HG03432 (cell line): ENCODE data around the gene COL3A1.

Experiments
- ATAC-seq: cut with Tn5 transposase; IDR thresholded peaks from one replicate; pipeline ENCODE4 v1.9.1; 2021; ENCODE audit warnings: mild to moderate bottlenecking, moderate library complexity; ENCODE audit not compliant: unreplicated experiment

The COL3A1 gene

DNA sequence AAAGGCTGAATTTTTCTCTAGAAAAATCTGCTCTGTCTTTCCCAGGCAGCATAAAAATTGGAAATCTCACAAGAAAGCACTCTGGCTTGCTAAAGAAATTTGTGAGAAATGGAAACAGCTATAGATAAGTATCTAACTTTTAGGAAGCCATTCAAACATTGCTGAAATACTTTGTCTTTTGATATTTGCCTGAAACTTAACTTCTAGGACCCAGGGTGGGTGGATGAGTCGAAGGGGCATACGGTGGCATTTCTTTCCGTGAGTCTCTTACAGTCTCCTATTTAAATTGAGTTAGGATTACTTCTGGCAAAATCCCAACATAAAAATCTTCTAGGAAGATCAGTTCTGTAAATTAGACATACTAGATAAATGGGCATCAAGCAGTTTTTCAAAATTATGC lies 532 bp upstream of the COL3A1 start:
- no peak for ATAC-seq

DNA sequence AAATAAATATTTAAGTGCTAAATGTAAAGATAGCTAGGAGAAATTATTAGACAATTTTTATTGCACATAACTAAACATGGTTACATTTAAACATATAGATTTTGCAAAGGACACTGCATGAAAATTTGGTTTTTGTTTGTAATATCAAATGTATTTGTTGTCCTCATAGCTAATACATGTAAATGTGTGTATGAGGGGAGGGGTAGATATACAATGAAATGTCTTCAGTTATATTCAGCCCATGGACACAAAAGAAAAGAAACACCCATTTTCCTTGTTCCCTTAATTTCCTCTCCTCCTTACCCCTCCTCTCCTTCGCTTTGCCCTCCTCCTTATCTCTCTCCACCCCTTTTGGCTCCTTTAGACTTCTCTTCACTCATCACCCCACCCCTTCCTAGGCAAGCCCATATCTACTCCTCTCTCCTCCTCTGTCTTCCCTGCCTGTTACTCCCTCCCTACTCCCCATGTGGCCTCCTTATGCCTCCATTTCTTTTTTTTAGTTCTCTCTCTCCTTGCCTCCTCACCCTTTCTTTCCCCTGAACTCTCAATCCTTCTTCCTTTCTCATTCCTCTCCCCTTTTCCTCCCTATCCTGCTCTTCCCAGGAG lies 1.4 kb downstream of the COL3A1 start:
- no peak for ATAC-seq

DNA sequence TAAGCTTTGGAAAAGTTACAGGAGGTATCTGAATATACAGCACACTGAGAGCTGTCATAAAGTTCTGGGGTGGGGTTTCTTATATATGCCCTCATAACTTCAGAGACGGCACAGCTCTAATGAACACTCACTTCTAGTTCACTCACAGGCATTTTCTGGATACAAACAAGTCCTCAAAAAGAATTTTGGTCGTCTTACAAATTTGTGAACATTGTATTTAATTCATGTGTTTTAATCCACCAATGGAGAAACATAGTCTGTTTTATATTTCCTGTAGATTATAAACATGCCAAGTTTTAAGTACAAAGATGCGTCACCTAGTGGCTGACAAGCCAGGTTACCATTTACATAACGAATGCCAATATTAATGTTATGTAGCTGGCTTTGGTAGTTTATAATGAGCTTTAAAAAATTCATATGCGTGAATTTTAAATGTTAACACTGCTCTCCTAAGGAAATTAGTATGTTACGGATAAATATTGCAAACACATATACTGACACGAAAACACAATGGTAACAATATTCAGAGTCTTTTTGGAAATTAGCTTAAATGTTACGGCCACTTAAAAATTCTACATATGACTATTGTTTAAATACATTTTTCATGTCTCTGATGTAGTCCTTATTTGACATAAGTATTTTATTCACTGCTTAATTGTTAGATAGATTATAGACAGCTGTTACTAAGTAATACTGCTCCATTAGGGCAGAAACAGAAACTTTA lies 2.5 kb downstream of the COL3A1 start:
- ATAC-seq: no peak

DNA sequence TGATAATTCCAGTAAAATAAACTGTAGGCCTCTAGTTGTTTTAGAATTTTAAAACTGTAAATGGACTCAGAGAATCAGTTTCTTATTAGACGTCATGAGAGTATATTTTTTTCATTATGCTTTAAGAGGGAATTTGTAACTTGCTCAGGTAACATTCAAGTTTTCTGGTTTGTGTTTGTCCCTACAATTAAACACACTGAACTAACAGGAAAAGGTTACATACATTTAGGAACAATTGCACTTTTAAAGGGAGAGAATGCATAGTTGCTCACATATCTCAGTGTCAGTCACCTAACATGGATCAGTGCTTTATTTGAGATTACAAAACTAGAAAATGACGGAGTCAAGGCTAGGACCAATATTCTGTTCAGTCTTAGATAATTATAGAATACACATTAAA lies 3.1 kb downstream of the COL3A1 start:
- no peak for ATAC-seq

DNA sequence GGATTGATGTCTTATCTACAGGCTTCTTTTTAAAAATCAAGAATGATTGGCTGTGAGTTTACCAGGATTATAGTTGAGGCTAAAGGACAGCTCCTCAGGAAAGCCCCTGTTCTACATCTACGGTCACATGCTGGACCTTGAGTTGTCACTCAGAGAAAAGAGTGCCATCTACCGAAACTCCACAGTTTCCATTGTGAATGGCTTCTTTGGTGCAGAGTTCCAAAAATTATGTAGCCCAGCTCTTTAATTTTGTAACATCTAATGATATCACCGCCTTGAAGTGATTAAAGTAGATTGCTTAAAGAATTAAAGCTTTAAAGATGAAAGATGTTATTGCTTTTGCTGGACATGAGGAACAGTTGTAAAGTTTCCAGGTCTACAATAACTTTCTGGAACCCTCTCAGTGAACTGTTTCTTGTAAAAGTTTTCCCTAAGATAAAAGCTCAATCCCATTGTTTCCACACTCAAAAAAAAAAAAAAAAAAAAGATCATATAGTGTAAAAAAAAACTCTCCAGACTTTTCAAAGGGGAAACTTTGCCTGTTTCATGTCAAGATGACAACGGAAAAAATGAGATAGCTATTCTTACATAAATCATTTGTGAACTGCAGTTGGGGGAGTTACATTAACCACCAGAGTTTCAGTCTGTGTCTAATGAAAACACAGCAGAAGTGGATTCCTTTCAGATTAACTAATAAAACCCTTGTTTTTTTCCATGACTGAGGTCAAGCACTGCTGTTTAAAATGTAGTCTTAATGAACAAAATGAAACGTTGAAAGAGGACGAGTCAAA lies 4.3 kb downstream of the COL3A1 start:
- ATAC-seq: peak; percentile 91

DNA sequence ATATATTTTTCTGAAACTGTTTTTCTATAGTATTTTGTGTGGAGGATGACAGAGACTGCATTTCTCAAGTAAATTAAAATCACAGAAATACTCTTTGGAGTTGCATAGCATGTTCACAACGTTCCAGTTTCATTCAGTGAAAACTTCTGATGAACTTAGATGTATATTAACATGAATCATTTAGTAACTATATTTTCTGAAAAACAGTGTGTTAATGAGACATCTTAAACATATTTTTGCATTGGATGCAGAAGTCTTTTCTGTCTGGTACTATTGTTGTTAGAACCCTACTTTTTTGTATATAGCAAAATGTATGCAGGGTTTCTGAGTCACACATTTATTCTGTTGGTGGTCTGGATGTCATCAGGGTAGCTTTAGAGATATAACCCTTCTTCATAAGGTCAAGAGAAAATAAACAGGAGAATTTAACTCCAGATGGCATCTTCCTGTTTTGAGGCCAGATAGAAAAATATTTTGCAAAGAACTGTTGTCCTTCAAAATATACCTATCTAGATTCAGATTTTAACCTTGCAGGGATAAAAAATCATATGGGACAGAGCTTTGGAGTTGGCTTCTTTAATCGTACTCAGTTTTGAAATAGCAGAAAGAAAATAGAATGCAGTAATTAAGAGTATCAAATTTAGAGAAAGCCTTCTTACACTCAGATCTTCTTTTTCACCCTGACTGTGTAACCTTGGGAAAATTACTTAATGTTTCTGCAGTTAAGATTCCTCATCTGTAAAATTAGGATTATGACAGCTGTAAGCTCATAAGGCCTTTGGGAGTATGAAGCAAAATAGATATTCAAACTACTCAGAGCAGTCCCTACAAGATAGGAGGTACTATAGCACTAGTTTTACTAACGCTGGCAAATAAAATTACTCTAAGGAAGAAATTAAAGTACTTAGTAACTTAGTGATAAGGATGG lies 5.3 kb downstream of the COL3A1 start:
- peak; percentile 20 for ATAC-seq

DNA sequence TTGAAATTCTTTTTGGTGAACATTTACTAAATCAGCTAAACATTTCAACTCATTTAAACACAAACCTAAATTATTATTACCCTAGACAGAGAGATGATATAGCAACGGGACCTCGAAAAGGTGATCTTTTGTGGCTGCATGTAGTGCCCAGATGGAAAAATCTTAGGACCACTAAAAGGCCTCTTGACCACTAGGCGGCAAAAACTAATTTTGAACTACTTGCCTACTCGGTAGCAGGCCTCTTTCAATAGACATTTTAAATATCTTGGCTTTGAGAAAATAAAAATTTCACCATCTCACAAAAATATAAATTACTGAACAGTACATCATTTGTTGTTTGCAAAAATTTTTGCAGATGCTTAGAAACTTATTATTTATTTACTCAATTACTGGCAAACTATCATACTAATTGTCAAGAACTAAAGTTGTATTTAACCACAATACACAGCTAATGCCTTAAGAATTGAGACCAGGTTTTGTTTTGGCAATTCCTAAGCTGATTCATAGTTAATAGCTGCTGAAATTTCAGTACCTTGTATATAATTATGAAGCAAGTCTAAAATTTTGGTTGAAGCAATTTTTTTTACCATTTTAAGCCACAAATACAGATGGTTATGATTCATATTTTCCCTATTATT lies 9.4 kb downstream of the COL3A1 start:
- ATAC-seq: no peak

DNA sequence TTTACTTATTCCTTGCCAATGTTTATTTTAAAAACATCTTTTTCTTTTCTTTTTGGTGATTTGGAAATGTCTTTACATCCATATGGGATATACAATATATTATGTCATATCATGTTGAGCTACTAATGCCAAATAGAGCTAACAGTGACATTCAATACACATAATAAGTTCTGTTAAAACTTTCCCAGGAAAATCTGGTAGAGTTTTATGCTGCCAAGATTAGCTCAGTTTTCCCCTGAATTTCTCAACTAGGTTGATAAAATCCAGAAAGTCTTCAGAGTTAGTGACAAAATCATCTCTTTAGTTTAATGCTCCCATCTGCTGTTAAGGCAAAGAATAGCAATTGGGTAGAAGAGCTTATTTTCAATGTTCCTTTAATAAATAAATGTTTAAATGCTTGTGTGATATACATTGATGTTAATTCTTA lies 9.9 kb downstream of the COL3A1 start:
- ATAC-seq: no peak

DNA sequence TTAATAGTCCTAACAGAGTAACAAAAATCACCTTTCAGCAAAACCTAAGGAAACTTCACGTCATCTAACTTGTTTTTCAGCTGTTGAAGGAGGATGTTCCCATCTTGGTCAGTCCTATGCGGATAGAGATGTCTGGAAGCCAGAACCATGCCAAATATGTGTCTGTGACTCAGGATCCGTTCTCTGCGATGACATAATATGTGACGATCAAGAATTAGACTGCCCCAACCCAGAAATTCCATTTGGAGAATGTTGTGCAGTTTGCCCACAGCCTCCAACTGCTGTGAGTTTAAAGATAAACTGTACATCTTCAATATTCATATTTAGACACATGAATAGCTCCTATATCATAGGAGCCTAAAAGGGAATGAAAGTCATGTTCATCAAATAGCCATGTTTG lies 10.5 kb downstream of the COL3A1 start:
- ATAC-seq: no peak

DNA sequence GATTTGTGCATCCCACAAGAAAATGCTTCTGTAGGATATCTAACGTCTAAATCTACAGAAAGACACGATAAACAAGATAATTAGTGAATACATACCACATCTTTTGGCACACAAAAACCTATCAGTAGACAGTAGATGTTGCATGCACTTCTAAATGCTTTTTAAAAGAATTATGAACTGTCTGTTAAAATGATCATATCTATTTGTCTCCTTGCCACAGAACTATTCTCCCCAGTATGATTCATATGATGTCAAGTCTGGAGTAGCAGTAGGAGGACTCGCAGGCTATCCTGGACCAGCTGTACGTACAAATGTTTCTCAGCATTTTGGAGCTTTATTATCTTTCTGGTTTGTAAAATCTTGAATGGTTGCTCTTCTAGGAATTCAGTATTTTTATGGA lies 12.7 kb downstream of the COL3A1 start:
- no peak for ATAC-seq

DNA sequence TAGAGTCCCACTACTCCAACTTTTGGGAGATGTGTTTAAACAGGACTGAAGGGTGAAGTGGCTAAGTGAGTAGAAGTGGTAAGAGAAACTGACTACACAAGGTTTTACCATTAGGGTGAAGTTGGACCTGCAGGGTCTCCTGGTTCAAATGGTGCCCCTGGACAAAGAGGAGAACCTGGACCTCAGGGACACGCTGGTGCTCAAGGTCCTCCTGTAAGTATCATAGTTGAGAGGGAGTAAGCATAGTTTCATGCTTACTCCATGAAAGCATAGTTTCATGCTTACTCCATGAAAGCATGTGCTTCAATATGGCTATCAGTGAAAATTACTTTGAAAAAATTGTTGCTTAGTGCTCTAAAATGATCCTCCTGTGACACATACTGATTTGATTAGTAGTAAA lies 19.1 kb downstream of the COL3A1 start:
- ATAC-seq: no peak

DNA sequence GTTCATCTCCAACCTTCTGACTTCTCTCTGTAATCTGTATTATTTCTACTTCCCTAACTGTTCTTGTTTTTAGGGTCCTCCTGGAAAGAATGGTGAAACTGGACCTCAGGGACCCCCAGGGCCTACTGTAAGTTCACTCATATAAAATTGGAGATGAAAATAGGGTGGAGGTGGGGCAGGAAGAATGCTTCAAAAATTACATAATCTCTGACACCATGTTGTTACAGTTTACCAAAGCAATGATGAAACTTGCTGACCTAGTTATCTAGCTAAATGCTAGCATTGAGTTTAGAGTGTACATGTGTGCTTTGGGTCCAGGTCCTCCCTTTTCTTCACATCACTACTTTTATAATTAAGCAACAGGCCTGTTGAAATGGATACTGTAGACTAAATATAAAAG lies 23.1 kb downstream of the COL3A1 start:
- ATAC-seq: no peak

DNA sequence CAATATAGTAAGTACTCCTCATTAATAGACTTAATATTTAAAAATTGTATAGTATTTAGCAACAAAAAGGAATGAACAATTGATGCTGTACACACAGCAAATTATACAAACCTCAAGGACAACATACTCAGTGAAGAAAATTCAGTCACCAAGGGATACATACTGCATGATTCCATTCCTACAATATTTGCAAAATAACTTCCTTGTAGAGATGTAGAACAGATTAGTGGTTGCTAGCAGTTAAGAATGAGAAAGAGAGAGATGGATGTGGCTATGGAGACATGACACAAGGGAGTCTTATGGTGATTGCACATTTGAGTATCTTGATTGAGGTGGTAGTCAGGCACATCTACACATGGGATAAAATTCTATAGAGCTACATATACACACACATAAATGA lies 26.0 kb downstream of the COL3A1 start:
- ATAC-seq: no peak

DNA sequence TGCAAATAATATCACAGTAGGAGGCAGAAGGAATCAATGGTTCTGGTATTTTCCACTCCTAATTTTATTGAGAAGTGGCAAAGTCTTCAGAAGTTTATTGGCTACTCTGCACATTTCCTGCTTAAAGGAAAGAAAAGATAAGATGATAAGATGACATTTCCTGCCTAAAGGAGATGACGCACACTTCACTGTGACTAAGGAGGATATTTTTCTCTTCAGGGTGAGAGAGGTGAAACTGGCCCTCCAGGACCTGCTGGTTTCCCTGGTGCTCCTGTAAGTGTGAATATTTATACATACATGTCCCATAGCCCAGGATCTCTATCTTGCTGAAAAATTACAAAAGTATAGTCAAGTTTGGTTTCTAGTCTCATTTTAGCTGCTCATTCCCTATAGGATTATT lies 27.9 kb downstream of the COL3A1 start:
- ATAC-seq: no peak

DNA sequence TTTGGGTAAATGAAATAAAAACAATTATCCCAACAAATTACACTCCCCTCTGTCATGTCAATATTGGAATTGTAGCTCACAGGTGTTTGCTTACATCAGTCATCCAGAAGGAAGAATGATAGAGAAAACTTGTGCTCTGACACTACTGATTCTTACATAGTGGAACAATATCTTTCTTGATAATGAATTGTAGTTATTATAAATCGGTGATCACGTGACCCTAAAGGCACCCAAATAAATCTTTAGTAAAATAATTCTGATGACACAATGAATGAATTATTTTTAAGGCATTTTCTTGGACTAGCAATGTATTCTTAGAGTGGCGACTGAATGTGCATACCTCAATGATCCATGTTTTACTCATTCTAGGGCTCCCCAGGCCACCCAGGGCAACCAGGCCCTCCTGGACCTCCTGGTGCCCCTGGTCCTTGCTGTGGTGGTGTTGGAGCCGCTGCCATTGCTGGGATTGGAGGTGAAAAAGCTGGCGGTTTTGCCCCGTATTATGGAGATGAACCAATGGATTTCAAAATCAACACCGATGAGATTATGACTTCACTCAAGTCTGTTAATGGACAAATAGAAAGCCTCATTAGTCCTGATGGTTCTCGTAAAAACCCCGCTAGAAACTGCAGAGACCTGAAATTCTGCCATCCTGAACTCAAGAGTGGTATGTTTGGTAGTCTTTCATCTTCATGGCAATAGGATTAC lies 34.5 kb downstream of the COL3A1 start:
- no peak for ATAC-seq

DNA sequence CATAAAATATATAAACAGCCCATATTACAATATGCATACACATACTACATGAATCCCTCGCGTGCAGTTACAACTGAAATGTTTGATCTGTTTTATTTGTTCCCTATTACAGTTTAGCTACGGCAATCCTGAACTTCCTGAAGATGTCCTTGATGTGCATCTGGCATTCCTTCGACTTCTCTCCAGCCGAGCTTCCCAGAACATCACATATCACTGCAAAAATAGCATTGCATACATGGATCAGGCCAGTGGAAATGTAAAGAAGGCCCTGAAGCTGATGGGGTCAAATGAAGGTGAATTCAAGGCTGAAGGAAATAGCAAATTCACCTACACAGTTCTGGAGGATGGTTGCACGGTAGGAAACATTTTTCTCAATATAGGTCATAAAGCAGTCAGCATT lies 36.4 kb downstream of the COL3A1 start:
- no peak for ATAC-seq

DNA sequence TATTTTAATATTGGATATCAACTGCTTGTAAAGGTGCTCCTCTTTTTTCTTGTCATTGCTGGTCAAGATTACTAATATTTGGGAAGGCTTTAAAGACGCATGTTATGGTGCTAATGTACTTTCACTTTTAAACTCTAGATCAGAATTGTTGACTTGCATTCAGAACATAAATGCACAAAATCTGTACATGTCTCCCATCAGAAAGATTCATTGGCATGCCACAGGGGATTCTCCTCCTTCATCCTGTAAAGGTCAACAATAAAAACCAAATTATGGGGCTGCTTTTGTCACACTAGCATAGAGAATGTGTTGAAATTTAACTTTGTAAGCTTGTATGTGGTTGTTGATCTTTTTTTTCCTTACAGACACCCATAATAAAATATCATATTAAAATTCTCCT lies 38.2 kb downstream of the COL3A1 start:
- ATAC-seq: no peak

DNA sequence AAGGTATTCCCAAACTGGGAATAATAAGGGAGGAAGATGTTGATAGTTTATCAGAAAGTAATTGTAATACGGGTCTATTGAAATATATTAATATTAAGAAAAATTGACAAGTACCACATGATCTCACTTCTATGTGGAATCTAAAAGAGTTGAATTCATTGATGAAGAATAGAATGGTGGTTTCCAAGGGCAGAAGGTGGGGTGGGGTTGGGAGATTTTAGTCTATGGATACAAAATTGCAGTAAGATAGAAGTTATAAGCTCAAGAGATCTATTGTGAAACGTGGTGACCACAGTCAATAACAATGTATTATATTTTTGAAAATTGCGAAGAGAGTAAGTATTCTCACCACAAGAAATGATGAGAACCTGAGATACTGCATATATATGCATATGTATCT lies 38.9 kb downstream of the COL3A1 start:
- no peak for ATAC-seq

DNA sequence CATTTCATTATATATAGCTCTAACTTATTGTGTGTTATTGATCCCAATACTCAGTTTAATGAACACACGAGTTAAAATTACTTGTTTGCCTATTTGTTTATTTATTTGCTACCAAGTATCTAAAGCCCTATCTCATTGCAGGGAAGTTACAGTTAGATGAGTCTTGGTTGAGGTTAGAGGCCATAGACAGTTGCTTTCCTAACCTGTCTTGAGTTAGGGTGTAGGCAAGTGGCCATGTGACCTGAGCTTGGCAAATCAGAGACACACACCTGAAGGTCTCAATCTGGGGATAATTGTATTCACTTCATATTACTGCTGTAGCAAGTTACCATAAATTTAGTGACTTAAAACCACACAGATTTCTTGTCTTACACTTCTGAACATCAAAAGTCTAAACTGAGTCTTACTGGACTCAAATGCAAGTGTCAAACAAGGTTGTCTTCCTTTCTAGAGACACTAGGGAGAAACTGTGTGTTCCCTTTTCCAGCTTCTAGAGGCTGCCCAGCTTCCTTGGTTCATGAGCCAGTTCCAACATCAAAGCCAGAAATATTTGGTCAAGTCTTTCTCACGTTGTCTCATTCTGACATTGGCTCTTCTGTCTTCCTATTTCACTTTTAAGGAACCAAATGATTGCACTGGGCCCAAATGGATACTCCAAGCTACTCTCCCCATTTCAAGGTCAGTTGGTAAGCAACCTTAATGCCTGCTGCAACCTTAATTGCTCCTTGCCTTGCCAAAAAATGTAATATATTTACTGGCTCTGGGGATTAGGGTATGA lies 39.7 kb downstream of the COL3A1 start:
- no peak for ATAC-seq
